Measurements from ENCODE around the gene PRMT5.
A peak's percentile ranks its signal among the peaks of the same experiment; 100 is the strongest.

PRMT5 gene

DNA sequence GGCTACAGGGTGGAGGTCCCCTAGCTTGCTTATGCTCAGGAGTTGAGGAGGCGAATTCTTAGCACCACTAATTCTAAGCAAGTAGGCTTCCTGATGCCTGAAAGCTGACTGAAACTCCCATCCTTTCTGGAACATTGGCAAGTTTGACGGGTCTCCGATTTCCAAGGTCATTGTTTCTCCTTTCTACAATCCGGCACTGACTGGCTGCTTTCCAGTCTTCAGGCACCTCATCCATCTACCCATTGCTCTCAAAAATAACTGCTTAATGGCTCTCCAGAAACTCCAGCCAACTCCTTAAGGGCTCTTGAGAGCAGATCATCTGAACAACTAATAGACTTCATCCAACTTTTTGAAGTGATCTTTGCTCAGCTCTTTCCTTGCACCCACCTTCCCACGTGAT, 32.8 kb downstream of the PRMT5 start:
- no peak for DNase-seq

GRCh38 chr14:22895402-22895801, 33.8 kb downstream of the PRMT5 start:
- no peak for DNase-seq

- DNase-seq, result no peak
These were observed 35.5 kb downstream of the PRMT5 start for GRCh38 chr14:22893706-22894105.

- no peak for DNase-seq
These were observed 36.7 kb downstream of the PRMT5 start for GRCh38 chr14:22892488-22892887.

DNA sequence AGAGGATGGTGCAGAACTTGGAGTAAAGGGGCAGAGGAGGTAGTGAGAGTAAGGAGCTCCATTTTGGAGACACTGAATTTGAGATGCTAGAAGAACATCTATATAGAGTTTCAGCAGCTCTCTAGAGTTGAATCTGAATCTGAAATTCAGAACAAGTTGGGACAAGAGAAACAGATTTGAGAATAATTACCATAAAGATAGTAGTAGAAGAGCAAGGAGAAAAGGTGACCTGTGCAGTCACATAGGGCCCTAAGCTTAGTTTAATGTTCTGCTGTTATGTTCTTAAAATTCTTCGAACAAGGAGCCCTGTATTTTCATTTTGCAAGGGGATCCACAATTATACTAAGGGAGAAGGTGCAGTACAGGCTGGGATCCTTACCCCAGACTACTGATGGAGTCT, 38.8 kb downstream of the PRMT5 start:
- DNase-seq, result no peak

- no peak for DNase-seq
These were observed 40.5 kb downstream of the PRMT5 start for GRCh38 chr14:22888662-22889061.

DNA sequence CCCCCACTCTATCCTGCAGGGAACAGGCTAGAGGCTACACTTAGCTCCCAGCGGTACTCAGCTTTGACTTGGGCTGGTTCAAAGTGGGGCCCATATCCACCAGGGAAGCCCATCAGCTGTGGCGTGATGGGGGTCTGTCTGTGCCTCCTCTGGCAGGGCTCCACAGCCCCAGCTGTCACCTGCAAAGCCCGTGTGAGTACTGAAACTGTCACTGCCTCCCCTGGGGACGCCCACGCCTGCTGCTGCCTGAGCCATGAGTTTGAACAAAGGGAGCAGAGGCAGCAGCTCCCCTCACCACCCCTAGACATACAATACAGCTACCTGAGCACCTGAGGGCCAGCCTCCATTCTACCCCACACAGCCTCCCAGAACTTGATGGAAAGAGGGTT, 41.2 kb downstream of the PRMT5 start:
- peak; percentile 64 for DNase-seq

DNA sequence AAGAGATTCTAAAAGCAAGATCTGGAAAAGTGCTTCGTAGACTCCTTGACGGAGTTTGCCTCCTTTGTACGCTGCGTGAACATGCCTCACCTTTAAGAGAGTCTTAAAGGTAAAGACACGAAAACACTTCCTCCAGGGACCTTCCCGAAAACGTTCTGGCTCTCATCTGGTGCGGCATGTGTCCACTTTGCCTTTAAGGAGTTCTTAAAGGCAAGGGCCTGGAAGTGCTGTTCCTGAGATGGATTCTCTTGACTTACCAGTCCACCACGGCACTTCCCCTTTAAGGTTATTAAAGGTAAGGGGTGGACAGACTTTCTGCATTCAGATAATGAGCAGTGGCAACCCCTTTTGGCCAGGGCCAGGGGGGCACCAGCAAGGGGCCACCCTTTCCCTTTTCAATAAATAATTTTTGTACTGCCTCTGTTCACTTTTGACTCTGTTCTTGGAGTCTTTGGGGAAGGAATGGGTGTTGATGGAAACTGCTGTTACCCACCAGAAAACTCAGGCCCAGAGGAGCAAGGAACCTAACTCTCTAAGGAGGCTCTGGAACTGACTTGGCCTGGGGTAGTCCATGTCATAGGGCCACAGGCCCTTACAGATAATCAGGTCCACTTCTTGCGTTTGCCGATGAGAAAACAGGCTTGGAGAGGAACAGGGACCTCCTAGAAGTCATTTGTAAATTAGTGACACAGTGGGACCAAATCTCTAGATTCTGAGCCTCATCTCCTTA, 41.8 kb downstream of the PRMT5 start:
- no peak for DNase-seq

GRCh38 chr14:22886500-22887259, 42.5 kb downstream of the PRMT5 start:
- DNase-seq, result peak; percentile 62

DNA sequence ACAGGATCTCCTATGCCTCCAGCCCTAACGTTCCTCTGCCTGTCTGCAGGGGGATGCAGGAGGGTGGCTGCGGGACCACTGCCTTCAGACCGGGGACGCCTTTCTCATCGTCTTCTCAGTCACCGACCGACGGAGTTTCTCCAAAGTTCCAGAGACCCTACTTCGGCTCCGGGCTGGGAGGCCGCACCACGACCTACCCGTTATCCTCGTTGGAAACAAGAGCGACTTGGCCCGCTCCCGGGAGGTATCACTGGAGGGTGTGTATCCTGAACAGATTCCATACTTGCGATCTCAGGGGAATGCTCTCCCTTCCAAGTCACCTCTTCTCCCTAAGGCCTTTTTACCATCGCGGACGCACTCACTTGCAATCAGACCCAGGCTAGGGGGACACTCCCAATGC, 43.2 kb downstream of the PRMT5 start:
- no peak for DNase-seq

- DNase-seq, result no peak
These were observed 44.2 kb downstream of the PRMT5 start for GRCh38 chr14:22884738-22885523.

DNA sequence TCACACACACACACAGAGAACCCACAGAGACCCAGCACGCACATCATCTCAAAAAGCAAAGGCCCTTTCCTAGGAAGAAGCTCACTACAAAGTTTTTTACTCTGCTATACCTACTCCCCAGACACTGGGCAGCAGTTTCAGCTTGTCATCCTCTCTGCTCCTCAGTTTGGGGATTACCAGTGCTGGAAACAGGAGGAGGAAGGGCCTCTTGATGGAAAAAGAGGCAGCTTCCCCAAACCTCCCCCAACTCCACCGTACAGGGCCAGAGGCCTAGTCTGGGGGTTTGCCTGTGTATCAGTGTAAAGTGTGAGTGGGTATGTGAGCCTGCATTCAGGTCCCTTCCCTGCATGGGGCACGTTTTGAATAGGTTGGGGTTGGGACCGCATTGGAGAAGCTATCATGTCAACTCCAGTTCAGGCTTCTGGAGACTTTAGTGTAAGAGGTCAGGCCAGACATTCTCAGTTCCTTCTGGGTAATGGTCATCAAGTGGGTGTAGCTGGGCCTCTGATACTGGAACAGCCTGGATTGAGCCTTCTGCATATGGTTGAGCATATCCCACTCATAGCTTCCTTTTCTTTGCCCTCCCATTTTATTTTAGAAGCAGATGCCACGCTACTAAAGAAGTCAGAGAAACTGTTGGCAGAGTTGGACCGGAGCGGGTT, 45.0 kb downstream of the PRMT5 start:
- no peak for DNase-seq

DNA sequence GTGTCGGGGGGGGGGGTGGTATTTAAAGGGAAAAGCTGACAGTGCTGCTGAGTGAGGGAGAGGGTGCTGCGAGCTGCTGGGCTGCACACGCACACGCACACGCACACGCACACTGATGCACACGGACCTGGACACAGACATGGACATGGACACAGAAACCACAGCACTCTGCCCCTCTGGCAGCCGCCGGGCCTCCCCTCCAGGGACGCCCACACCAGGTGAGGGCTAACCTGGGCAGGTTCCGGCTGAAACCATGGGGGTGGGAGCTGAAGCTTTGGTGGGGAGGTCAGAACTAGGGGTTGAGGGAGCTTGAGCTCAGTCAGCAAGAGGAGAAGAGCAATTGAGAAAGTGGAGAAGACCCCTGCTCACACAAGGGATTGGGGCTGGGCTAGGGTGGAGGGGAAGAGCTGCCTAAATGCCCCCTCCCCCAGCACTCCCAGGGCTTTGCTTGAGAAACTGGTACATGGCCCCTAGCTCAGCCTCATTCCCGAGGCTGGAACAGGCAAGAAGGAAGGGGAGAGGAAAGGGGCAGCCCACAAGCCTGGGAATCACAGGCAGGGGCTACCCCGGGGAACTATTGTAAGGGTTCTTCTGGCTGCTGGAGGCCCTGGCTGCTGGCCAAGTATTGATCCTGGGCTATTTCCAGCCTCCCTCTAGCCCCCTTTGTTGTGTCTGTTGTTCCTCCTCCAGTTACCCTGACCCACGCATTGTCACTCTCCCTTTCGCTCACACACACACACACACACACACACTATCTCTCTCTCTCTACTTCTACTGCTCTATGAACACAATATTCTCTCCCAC, 45.8 kb downstream of the PRMT5 start, which contains the start of gene REM2:
REM2 (plus strand) TSS at position 50 of the 804 bp plus-strand sequence; CDS start at position 116, 66 bp downstream.
- no peak for DNase-seq

- no peak for DNase-seq
These were observed 46.5 kb downstream of the PRMT5 start for GRCh38 chr14:22882529-22883172.

GRCh38 chr14:22882064-22882463, 47.1 kb downstream of the PRMT5 start:
- no peak for DNase-seq

DNA sequence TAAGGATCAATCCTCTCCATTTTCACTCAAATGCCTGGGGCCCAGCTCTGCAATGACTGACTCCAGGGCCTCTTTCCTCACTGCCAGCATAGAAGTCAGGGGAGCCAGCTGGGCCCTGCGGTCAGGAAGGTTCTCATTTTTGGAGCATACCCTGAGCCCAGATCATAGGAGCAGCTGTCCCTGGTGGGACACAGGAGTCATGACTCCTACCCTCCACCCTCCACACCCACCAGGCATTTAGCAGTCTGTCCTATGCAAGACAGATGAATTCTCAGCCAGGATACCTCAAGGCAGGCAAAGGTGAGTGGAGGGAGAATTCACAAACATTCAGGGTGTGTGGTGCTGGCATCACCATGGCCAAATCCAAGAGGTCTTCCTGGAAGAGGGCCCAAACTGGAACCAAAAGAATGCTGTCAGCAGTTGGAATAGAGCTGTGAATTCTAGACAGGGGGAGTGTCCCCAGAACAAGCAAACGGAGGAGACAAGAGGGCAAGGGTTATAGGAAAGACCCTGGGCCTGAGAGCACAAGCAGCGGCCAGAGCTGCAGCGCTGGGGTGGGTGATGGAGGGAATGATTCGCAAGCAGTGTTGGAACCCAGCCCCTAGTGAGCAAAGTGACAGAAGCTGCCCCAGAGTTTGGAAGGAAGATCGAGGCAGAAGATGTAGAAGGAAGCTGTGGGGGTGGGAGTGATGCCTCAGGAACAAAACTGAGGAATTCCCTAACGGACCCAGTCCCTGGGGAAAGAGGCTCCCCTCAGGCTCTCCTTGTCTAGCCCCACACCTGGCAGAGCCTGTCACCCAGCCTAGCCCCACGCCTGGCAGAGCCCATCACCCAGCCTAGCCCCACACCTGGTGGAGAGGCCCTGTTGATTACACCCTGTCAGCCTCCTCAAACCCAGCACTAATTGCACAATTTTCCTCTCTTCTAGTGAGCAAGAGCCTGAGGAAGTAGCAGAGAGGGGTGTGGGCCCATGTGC, 50.6 kb downstream of the PRMT5 start:
- DNase-seq, result no peak

DNA sequence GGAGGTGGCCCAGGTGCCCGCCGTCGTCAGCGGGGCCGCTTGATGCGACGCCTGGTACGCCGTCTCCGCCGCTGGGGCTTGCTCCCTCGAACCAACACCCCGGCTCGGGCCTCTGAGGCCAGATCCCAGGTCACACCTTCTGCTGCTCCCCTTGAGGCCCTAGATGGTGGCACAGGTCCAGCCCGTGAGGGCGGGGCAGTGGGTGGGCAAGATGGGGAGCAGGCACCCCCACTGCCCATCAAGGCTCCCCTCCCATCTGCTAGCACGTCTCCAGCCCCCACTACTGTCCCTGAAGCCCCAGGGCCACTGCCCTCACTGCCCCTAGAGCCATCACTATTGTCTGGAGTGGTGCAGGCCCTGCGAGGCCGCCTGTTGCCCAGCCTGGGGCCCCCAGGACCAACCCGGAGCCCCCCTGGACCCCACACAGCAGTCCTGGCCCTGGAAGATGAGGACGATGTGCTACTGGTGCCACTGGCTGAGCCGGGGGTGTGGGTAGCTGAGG, 52.1 kb downstream of the PRMT5 start:
- DNase-seq, result no peak

DNA sequence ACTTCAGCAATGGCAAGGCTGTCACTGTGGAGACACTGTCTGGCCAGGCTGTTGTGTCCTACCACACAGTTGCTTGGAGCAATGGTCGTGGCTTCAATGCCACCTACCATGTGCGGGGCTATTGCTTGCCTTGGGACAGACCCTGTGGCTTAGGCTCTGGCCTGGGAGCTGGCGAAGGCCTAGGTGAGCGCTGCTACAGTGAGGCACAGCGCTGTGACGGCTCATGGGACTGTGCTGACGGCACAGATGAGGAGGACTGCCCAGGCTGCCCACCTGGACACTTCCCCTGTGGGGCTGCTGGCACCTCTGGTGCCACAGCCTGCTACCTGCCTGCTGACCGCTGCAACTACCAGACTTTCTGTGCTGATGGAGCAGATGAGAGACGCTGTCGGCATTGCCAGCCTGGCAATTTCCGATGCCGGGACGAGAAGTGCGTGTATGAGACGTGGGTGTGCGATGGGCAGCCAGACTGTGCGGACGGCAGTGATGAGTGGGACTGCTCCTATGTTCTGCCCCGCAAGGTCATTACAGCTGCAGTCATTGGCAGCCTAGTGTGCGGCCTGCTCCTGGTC, 53.3 kb downstream of the PRMT5 start:
- no peak for DNase-seq

GRCh38 chr14:22875003-22875747, 54.0 kb downstream of the PRMT5 start:
- no peak for DNase-seq

Data from stimulated activated CD4-positive, alpha-beta T cell treated with anti-CD3 and anti-CD28 coated beads, Interleukin-12 subunit alpha, Interleukin-12 subunit beta, amount 100 ng/mL, for 4 hours (primary cell).